Activated naive CD4-positive, alpha-beta T cell treated with anti-CD3 and anti-CD28 coated beads, Interleukin-2, amount 50 U/mL, for 72 hours (primary cell): ENCODE results near the gene CHRNB2. TPM values are rescaled to one million over a fixed set of nuclear protein-coding genes. Genes with fewer than 3 reads are reported as not detected.

Source experiments
- ATAC-seq, 2 donors: fragments of 150-1000 bp; cut with Tn5 transposase; 2 replicates each; pipeline ENCODE4 v1.10.0; 2021; ENCODE audit warnings: mild to moderate bottlenecking in 2 of 2, moderate library complexity in 2 of 2
- DNase-seq, 2 donors: peaks; one replicate each; pipeline ENCODE4 v3.0.0; 2021 to 2022; ENCODE audit warnings: low spot score in 2 of 2
- H3K27ac Mint-ChIP-seq, 2 donors: one replicate each; pipeline ENCODE4 v1.8.0; 2022; ENCODE audit warnings: mild to moderate bottlenecking in 2 of 2, mixed read lengths in 2 of 2
- H3K36me3 Mint-ChIP-seq, 2 donors: one replicate each; pipeline ENCODE4 v1.8.0; 2022; ENCODE audit warnings: mixed read lengths in 2 of 2
- H3K9me3 Mint-ChIP-seq, 2 donors: one replicate each; pipeline ENCODE4 v1.8.0; 2022; ENCODE audit warnings: mixed read lengths in 2 of 2
- total RNA-seq, 2 donors: library from RNA; stranded (reverse); gene quantifications; one replicate each; pipeline ENCODE4 v1.2.3, GENCODE V29; 2022

Gene CHRNB2
- total RNA-seq, 2 donors from 2014 or later = 0.09 to 0.10 TPM

DNA sequence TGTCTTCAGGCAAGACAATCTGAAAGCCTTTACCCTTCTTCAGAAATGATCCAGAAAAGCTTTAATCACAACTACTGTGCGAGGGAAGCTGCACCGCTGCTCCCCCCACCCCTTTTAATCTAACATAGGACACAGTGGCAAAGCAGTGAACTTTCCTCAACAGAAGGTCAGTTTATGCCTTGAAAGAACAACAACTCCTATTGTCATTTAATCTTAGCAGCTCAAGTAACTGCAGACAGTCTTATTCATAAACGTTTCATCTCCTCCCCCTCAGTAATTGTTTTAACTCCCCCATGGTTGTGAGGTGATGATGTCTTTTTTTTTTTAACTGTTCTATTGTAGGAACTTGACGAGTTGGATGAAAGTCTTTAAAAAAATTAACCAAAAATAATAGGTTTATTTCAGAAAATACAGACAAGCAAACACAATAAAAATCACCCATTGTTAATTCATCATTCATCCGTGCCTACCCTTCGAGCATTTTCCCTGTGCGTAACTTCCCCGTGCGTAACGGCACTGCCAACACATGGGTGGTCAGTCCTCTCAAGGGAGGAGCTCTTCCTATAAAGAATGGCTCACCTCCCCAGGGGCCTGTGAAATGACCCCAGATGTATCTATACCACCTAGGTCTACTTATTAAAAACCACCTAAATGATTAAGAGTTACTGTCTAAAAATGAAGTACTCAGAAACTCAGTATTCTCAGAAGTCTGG, 43.7 kb downstream of the CHRNB2 start:
- H3K36me3 Mint-ChIP-seq = peaks cover 11 to 19% of the 10 kb centered on the region in 2 donors
- DNase-seq = no peak

DNA sequence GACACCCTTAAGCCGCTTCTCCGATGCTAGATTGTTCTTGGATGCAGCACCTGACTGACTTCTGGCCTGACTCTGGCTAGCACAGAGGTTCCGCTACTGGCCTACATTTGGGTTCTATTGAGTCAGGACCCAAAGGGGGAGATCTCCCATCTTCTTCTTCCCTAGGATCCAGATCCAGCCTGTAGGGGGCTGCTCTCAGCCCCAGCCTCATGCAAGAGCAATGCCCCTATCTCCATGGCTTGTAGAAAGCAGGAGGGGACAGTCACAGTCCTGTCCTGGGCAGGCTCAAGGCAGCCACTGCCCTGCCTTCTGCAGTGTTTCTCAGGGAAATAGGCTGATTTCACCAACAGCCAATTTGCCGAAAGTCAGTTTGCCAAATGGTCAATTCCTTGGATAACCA, 46.7 kb downstream of the CHRNB2 start:
- Mint-ChIP-seq H3K27ac (peak overlapping the region in 1 of 2 donors; percentile 4), H3K9me3 (no peaks in the 10 kb centered on the region), H3K36me3 (peaks cover 0 to 5% of the 10 kb centered on the region in 2 donors)
- no peak for ATAC-seq
- DNase-seq = no peak

More for the DNA sequence above, 43.7 kb downstream of the CHRNB2 start:
- H3K27ac Mint-ChIP-seq = peak overlapping the region in 1 of 2 donors; percentile 39
- no peaks in the 10 kb centered on the region for H3K9me3 Mint-ChIP-seq
- ATAC-seq = no peak

DNA sequence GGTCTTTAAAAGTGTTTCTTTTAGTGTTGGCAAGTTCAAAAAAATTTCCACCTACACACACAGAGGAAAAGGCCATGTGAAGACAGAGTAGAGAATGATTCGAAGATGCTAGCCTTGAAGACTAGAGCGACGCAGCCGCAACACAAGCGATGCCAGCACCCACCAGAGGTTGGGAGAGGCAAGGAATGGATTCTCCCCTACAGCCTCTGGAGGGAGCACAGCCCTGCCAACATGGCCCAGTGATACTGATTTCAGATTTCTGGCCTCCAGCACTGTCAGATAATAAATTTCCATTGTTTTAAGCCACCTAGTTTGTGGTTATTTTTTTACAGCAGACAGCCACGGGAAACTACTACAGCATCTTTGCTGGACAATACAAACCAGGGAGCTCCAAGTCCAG, 47.3 kb downstream of the CHRNB2 start:
- H3K27ac Mint-ChIP-seq = peak overlapping the region in 1 of 2 donors; percentile 88
- DNase-seq (no peak), ATAC-seq (peak; percentile 26 to 50)
- H3K9me3 Mint-ChIP-seq = no peaks in the 10 kb centered on the region
- H3K36me3 Mint-ChIP-seq = peaks cover 0 to 5% of the 10 kb centered on the region in 2 donors

DNA sequence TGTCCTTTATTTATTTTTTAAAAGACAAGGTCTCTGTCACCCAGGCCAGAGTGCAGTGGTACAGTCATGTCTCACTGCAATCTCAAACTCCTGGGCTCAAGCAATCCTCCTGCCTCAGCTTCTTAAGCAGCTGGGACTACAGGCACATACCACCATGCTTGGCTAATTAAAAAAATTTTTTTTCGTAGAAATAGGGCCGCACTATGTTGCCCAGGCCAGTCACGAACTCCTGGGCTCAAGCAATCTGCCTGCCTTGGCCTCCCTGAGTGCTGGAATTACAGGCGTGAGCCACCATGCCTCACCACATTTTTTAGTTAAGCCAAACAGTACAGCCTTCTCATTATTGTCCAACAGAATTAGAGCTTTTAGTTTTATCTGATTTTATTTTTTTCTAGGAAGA, 47.8 kb downstream of the CHRNB2 start:
- no peak for DNase-seq
- ATAC-seq = no peak
- H3K27ac Mint-ChIP-seq = no peak overlapping the region

DNA sequence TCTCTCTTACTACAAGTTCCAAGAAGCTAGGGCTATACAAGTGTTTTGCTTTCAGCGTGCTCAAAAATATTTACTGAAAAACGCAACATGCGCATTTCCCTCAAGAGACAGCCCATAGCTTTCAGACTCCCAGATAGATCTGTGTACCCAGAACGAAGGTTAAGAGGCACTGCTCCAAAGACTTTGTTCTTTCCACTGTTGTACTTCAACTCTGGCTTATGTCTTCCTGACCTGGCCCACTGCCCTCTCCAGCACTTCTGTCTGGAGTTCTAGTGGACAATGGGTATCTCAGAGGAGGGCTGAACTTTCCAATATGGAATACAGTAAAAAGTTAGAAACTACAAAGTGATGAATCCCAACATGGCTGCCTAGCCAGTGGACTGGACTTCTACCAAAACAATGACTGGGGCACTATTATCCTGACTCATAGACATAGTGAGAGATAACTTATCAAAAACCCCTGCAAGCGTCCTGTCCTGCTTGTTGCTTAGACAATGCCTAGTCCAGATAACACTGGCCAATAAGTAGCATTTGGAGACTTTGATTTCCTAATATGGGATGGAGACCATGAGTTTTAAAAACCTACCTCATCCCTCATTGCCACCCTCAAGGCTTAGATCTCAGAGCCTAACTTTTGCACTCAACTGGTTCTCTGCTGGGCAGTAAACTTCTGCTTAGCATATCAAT, 49.2 kb downstream of the CHRNB2 start:
- no peaks in the 10 kb centered on the region for H3K9me3 Mint-ChIP-seq
- peaks cover 0 to 5% of the 10 kb centered on the region in 2 donors for H3K36me3 Mint-ChIP-seq
- no peak overlapping the region for H3K27ac Mint-ChIP-seq
- no peak for ATAC-seq
- no peak for DNase-seq

More for the DNA sequence above, 47.8 kb downstream of the CHRNB2 start:
- Mint-ChIP-seq H3K36me3 (peaks cover 0 to 5% of the 10 kb centered on the region in 2 donors), H3K9me3 (no peaks in the 10 kb centered on the region)

DNA sequence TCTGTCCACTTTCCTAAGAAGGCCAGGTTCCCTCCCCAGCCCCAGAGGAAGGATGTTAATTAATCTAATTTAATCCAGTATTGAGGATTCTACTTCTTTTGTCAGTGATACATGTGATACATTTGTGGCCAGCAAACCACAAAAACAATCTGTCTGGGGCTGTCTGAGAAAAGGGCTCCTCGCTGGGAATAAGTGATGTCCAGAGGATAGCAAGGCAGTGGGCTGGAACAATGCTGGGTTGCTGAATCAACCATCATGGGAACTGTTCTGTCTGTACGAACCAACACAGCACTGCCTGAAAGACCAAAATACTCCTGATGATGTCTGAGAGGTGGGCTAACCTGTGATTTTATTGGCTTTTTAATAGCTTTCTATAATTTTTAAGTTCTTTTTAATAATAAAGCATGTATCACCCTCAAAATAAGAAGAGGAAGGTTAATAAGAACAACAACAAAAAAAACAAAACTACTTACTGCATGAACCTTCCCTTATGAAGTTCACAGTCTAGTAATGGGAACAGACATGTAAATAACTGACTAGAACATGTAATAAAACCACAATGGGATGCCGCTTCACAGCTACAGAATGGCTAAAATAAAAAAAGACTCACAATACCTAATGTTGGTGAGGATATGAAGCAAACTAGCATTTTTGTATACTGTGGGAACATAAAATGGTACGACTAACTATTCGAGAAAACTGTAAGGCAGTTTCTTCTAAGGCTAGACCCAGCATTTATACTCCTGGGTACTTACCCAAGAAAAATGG, 51.8 kb downstream of the CHRNB2 start:
- DNase-seq = no peak
- H3K9me3 Mint-ChIP-seq = no peaks in the 10 kb centered on the region
- ATAC-seq = no peak
- peaks cover 6 to 13% of the 10 kb centered on the region in 2 donors for H3K36me3 Mint-ChIP-seq
- no peak overlapping the region for H3K27ac Mint-ChIP-seq

DNA sequence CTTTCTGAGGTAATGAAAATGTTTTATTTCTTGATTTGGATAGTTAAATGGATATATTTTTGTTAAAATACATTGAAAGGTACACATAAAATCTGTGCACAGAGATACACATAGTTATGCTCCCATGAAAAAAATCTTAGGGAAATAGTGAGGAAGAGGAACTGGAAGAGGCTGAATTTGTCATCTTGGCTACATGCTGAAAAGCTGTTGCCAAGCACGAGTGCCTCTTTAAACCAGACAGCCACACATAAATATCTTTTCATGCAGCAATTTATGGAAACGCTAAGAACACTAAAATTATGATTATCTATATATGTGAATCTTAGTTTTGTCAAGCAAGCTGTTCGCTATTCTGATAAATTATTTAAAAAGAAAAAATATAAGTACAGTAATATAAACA, 53.2 kb downstream of the CHRNB2 start:
- no peak overlapping the region for H3K27ac Mint-ChIP-seq
- H3K9me3 Mint-ChIP-seq = no peaks in the 10 kb centered on the region
- ATAC-seq = no peak
- H3K36me3 Mint-ChIP-seq = peaks cover 6 to 13% of the 10 kb centered on the region in 2 donors
- DNase-seq = no peak

DNA sequence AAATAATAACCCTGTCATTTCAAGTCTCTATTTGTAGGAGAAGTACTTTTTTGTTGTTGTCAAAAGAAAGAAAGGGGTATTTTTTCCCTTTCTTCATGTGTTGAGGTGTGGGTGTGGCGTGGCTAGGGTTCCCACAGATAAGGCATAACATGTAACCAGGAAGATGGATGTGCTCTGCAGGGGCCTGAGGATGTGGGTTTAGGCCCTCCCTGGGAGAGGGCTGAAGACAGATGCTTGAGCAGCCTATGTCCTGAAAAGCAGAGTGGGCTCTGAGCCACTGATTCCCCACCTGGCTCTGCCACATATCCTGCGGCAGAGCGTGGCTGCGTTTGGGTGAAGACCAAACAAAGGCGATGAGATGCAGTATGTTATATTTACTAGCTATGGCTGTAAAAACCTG, 54.3 kb downstream of the CHRNB2 start:
- Mint-ChIP-seq H3K36me3 (peaks cover 11 to 19% of the 10 kb centered on the region in 2 donors), H3K27ac (peak overlapping the region in 1 of 2 donors; percentile 50), H3K9me3 (no peaks in the 10 kb centered on the region)
- ATAC-seq (no peak), DNase-seq (no peak)

DNA sequence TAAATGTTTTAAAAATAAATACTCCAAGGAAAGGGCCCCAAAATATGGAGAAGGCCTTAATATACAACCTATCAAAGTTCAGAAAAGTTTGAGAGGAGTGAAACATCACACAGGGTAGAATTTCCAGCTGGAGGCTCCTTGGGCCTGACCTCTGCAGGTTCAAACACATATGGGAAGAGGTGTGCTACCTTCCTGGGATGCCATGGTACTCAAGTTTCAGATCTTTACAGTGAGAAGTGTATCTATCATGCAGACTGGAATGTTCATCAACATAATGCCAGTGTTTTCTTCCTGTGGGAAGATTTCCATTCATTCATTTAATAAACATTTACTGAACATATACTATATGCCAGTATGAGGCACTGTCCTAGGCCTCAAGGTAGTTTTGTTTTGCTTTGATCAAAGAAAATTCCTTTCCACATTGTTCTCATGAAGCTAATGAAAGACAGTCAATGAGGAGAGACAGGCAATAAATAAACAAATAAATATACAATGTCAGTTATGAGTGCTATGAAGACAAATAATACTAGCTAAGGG, 55.0 kb downstream of the CHRNB2 start:
- ATAC-seq (no peak), DNase-seq (no peak)
- Mint-ChIP-seq H3K27ac (peak overlapping the region in 1 of 2 donors; percentile 25), H3K36me3 (peaks cover 18 to 22% of the 10 kb centered on the region in 2 donors), H3K9me3 (no peaks in the 10 kb centered on the region)

DNA sequence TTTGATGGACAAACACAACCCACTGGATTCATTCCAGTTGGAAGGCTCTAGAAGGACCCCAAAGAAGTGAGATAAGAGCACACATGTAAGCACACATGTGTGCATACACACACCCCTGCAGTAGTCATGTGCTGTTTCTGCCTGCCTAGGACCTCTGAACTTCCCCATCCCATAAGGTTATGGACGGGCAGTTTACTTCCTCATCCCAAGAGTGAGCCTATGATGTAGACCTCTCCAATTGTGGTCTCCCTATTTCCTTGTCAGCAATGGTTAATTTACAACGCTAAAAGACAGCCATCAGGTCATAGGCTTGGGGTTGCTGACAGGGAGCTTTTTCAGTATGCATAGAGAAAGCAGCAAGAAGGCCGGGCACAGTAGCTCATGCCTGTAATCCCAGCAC, 55.8 kb downstream of the CHRNB2 start:
- ATAC-seq = no peak
- H3K27ac Mint-ChIP-seq = peak overlapping the region; percentile 46 to 89

DNA sequence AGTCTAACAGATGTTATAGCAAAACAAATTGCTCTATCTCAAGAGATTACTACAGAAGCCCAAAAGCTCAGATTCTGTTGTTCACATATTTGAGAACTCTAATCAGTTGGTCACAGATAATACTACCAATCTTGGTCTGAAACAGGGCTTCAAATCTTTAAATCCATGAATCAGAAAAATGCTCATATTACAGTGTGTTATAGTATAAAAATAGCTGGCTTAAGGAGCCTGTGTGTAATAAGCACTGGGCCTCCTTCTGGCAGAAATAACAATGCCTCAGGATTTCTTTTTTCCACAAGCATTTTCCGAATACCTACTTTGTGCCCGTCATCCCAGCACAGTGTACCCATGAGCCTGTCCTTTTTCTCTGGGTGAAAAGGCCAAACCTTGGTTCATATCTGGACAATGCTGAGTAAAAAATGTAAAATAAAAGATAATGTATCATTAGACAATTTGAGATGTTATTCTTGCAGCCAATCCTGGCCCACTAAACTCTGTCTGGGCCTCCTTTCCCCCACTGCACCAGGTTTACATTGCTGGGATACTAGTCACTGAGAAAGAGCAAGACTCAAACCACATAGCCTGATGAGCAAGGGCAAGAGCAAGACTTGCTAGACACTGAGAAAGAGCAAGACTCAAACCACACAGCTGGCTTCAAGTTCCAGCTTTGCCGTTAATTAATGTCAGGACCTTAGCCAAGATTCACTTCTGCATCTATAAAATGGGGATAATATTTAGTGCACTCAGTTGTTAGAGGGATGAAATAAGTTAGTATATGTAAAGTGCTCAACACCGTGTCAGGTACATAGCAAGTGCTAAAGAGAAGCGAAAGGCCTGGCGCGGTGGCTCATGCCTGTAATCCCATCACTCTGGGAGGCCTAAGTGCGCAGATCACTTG, 57.4 kb downstream of the CHRNB2 start:
- DNase-seq (no peak), ATAC-seq (no peak)
- no peak overlapping the region for H3K27ac Mint-ChIP-seq
- peaks cover 32 to 36% of the 10 kb centered on the region in 2 donors for H3K36me3 Mint-ChIP-seq
- peaks cover 3 to 10% of the 10 kb centered on the region in 2 donors for H3K9me3 Mint-ChIP-seq

More for the DNA sequence above, 55.8 kb downstream of the CHRNB2 start:
- Mint-ChIP-seq H3K36me3 (peaks cover 20 to 24% of the 10 kb centered on the region in 2 donors), H3K9me3 (no peaks in the 10 kb centered on the region)
- no peak for DNase-seq

DNA sequence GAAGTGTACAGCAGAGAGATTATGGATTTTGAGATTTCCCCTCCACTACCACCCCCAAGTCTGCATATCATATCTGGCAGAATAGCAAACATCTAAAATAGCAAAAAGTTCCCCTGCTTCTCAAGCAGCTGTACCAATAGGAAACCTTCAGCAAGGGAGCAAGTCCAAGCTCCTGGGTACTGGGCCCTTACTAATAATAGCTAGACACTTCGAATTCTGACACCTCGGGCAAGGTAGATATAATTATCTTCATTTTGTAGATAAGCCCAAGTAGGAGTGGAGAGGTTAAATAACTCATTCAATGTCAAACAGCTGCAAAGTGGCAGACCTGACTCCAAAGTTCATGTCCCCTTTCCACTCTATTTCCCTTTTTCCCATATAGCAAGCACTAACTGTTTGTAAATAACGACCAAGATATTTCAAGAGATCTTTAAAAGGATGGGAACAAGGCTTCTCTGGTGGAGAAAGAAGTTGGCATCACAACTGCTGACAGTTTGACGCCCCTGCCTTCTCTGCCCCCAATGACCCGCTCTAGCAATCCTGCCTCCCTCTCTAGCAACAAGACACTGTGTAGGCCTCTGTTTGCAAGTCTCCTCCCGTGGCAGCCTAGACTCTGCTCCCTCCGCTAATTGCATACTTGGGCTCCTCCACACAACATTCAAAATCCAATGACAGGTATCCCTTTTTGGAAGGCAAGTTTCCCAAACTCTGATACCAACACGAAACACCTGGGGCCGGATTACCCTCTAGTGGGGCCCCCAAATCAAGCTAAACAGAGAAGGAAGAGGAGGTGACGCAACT, 59.1 kb downstream of the CHRNB2 start:
- DNase-seq = peak in 1 of 2 donors; percentile 27
- H3K27ac Mint-ChIP-seq = peak overlapping the region; percentile 96 to 100
- peak; percentile 19 to 47 for ATAC-seq
- peaks cover 5 to 15% of the 10 kb centered on the region in 2 donors for H3K9me3 Mint-ChIP-seq
- peaks cover 37 to 38% of the 10 kb centered on the region in 2 donors for H3K36me3 Mint-ChIP-seq

DNA sequence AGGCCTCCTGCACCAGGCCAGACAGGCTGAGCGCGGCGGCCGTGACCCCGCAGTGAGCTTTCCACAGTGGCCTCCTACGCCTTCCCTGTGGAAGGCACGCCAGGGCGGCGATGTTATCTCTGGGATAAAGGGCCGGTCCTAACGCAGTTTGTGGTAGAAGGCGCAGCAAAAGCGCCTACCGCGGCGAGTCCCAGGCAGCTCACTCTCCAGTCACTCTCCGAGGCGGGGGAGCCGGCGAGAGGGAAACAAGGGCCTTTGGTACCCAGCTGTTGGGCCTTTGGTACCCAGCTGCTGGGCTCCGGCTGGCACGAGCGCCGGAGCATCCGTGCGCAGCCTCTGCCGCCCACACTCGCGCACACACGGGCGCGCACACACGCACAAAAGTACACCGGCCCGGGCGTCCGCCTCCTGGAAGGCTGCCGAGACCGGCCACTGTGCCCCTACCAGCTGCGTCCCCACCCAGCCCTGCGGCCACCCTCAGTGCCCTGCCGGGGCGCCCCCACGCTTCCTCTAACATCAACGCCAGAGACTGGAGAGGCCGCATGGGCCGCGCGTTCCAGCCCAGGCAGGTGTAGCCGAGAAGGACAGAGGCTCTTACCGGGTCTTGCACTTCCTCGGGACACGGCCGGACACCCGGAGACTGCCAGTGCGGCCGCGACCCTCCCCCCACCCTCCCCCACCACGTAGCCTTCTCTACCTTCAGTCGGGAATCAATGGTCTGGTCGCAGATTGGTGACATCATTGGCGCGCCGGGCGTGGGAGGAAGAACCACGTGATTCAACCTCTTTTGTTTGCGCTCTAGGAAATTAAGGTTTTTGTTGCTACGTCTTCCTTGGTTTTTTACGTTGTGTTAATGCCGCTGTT, 59.9 kb downstream of the CHRNB2 start:
- peak; percentile 71 to 79 for ATAC-seq
- Mint-ChIP-seq H3K9me3 (peaks cover 5 to 15% of the 10 kb centered on the region in 2 donors), H3K36me3 (peaks cover 37 to 38% of the 10 kb centered on the region in 2 donors), H3K27ac (peak overlapping the region; percentile 96 to 100)
- peak; percentile 85 to 86 for DNase-seq

DNA sequence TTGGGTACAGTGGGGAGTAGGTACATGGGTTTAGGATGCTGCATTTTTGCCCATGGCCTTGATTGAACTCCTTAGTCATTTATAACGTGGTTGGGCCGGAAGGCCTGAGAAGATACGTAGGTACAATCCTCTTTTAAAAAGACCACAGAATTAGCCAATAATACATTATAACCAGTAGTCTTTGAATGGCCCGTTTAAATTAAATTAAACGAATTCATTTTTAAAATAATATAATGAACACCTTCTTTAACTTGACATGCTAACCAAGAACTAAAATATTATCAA, 60.5 kb downstream of the CHRNB2 start:
- ATAC-seq (peak in 1 of 2 donors; percentile 45), DNase-seq (no peak)
- Mint-ChIP-seq H3K9me3 (peaks cover 5 to 15% of the 10 kb centered on the region in 2 donors), H3K27ac (peak overlapping the region; percentile 96 to 98), H3K36me3 (peaks cover 31 to 33% of the 10 kb centered on the region in 2 donors)
